Ovary (tissue), 9 donors: ENCODE results near the gene C10orf53. TPM values are rescaled to one million over a fixed set of nuclear protein-coding genes. Genes with fewer than 3 reads are reported as not detected.

Source experiments
- DNase-seq, 5 donors: peaks; one replicate each; pipeline ENCODE4 v3.0.0-alpha.2; 2019 to 2020
- H3K27ac ChIP-seq, 2 donors: fragments of 200-600 bp; one replicate each; pipeline versions ENCODE4 v1.5.1 to v1.8.0; 2019 to 2022
- H3K27me3 ChIP-seq: fragments of 200-600 bp; one replicate; pipeline ENCODE4 v1.8.0; 2022
- H3K36me3 ChIP-seq: fragments of 200-600 bp; sonication (generic); one replicate; pipeline ENCODE4 v1.5.1; 2019
- H3K4me1 ChIP-seq: one replicate; pipeline ENCODE4 v1.8.1; 2013; ENCODE audit warnings: mild to moderate bottlenecking, moderate library complexity; ENCODE audit not compliant: insufficient read depth
- H3K4me3 ChIP-seq: fragments of 200-600 bp; sonication (generic); one replicate; pipeline ENCODE4 v1.5.1; 2017
- H3K9me3 ChIP-seq, 2 donors: fragments of 200-600 bp in 1 of 2; sonication (generic) in 1 of 2; one replicate each; pipeline versions ENCODE4 v1.5.1 to v1.8.1; 2013 to 2019; ENCODE audit warnings: mild to moderate bottlenecking in 1 of 2, moderate library complexity in 1 of 2
- EP300 ChIP-seq: sonication (generic); formaldehyde crosslinking; IDR thresholded peaks from one replicate; pipeline ENCODE4 v1.6.1; 2017; ENCODE audit warnings: antibody characterized with exemption
- POLR2A ChIP-seq: fragments of 450-650 bp; IDR thresholded peaks from one replicate; pipeline ENCODE4 v1.6.1; 2017; ENCODE audit warnings: antibody characterized with exemption, mild to moderate bottlenecking, moderate library complexity
- WGBS, 3 donors: extraction: QIAGEN DNeasy Blood & Tissue Kit in 1 of 3; methylation state at CpG; one replicate each; pipeline versions ENCODE4 v1.1.5 to v1.1.7; 2013 to 2017; 5-methylcytosine and 5-hydroxymethylcytosine counted together
- intact Hi-C, 4 donors: fragments of 100-400 bp; cut with DNase I; formaldehyde crosslinking; loops; one replicate each; pipeline versions ENCODE4 v1.11.0 to v1.15.1; 2022 to 2023
- polyA plus RNA-seq, 2 donors: library from polyadenylated mRNA; stranded (reverse); fragments of 200-250 nt in 1 of 2; fragments of 350-450 nt in 1 of 2; fragmentation: Illumina TruSeq in 1 of 2; extraction: RNeasy Lipid Tissue Mini Kit (QIAGEN cat#74804) in 1 of 2; gene quantifications; one replicate each; pipeline ENCODE4 v1.2.3, GENCODE V29; 2013 to 2014
- total RNA-seq, 7 donors: library from RNA; depleted of rRNA in 2 of 7; stranded (reverse); fragments of >200 nt in 2 of 7; fragmentation: NEBNext Ultra II Directional in 3 of 7; extraction: Animal tissue kit (Norgen Biotek cat#: 25700) in 3 of 7; gene quantifications; one replicate each; pipeline versions ENCODE4 v1.1.0 to v1.2.4, GENCODE V29; 2016 to 2023
- TF ChIP-seq, protein P1 (sequence below), 3 donors: fragments of 450-650 bp in 2 of 3; fragments of 200-600 bp in 1 of 3; IDR thresholded peaks; one replicate each; pipeline versions ENCODE4 v1.5.1 to v1.8.0; 2016 to 2022; ENCODE audit warnings: antibody characterized with exemption in 3 of 3, mild to moderate bottlenecking in 1 of 3
- donor health status: DM: no; HTN: no; CAD: no; lungs with moderate emphysema.
- donor health status: DM: no; HTN: no; CAD: no.
- donor health status: Bipolar disorder and iron deficiency.
- donor health status: DM: yes; HTN: yes; CAD: no.
- donor health status: DM: no; HTN: no; CAD: no.
- donor health status: DM: yes; HTN: yes; CAD: no.

The C10orf53 gene
- total and polyA plus RNA-seq, 9 donors, result not detected

DNA sequence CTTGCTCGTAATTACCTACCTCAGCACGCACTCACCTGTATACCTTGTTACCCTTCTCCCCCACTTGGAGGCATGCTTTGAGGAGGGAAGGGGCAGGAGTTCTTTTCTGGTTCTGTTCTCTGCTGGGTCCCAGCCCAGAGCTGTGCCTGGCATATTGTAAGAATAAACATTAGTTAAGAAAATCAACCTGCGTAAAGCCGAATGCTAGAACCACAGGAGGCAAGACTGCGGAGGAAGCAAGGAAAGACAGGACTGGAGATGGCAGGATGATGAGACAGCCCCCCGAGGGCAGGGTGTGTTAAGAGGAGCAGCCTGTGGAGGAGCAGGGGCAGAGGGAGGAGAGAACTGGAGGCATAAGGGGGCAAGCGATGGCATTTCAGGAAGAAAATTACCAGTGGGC is 9.5 kb downstream of the C10orf53 start:
- Histone ChIP-seq H3K4me3 (no peak overlapping the region), H3K36me3 (no peaks in the 10 kb centered on the region), H3K27ac (no peak overlapping the region), H3K4me1 (no peaks in the 10 kb centered on the region), H3K27me3 (no peaks in the 10 kb centered on the region), H3K9me3 (no peaks in the 10 kb centered on the region)
- WGBS, 3 donors, result 25 to 31% (median 26%) methylated on average over 7 of the region's 7 CpGs
- no peak for DNase-seq
- intact Hi-C loops, result no loop called here
- TF ChIP-seq EP300 (no peak), POLR2A (no peak)
- TF ChIP-seq, protein P1, sequence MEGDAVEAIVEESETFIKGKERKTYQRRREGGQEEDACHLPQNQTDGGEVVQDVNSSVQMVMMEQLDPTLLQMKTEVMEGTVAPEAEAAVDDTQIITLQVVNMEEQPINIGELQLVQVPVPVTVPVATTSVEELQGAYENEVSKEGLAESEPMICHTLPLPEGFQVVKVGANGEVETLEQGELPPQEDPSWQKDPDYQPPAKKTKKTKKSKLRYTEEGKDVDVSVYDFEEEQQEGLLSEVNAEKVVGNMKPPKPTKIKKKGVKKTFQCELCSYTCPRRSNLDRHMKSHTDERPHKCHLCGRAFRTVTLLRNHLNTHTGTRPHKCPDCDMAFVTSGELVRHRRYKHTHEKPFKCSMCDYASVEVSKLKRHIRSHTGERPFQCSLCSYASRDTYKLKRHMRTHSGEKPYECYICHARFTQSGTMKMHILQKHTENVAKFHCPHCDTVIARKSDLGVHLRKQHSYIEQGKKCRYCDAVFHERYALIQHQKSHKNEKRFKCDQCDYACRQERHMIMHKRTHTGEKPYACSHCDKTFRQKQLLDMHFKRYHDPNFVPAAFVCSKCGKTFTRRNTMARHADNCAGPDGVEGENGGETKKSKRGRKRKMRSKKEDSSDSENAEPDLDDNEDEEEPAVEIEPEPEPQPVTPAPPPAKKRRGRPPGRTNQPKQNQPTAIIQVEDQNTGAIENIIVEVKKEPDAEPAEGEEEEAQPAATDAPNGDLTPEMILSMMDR (IDR thresholded peaks at IDR 0.05), result no peak

DNA sequence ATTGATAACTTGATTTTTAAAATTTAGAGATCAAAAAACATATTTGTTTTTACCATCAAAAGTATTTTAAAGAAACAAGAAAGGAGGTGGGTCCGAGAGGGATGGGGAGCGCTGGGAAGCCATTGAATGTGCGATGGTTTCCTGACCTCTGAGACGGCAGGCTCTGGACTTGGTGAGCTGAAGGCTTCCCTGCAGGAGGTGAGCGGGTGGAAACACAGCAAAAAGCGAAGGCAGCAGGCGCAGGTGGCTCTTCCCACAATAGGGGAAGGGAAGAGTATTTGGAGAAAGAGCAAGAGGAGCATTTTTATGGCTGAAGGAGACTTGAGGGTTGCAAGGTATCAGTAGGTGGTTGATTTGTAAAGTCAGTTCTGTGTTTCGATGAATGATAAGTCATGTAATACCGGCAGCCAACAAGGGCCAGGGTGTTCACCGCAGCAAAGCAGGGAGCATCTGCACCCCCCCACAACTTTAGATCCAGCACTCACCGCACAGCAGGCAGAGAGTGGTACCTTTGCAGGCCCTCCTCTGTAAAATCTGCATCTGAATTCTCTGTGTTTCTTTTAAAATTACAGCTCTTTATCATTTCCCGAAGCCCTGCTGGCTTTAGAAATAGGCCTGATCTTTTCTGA is 10.5 kb downstream of the C10orf53 start:
- TF ChIP-seq, protein P1 (IDR thresholded peaks at IDR 0.05), result no peak
- no peaks in the 10 kb centered on the region for H3K9me3 ChIP-seq
- intact Hi-C loops, result no loop called here
- no peaks in the 10 kb centered on the region for H3K27me3 ChIP-seq
- no peak overlapping the region for H3K4me3 ChIP-seq
- no peaks in the 10 kb centered on the region for H3K36me3 ChIP-seq
- no peak for DNase-seq
- no peak overlapping the region for H3K27ac ChIP-seq
- H3K4me1 ChIP-seq, result no peaks in the 10 kb centered on the region
- 31 to 35% (median 32%) methylated on average over 12 of the region's 12 CpGs for WGBS, 3 donors

DNA sequence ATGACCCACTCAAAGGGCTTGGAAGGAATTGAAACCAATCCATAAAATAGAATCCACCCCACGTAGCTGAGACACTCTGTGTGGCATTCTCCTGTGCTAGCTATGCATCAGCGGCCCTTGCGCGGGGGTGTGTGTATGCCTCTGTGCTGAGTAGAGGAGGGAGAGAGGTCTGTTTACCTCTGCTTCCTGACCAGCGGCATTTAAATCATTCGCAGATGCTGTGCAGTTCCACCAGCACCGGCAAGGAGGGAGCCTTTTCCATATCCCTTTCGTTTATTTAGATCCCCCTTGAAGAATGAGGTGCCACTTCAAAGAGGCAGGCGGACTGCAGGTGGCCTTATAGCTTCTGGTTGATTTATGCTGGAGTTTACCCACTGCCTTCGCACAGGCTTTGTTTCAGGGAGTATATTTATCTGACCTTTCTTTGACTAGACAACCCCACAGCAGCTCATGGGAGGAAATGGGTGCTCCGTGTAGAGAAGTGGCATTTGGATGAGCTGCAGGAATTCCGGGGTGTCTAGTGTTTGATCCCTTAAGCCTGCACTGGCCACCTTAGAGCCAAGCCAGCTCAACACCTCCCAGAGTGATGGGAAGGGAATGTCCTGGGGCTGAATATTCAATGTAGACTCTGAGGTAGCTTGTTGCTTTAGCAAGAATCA is 11.4 kb downstream of the C10orf53 start:
- WGBS, 3 donors, result 1 to 2% (median 2%) methylated on average over 12 of the region's 12 CpGs
- no peaks in the 10 kb centered on the region for H3K27me3 ChIP-seq

DNA sequence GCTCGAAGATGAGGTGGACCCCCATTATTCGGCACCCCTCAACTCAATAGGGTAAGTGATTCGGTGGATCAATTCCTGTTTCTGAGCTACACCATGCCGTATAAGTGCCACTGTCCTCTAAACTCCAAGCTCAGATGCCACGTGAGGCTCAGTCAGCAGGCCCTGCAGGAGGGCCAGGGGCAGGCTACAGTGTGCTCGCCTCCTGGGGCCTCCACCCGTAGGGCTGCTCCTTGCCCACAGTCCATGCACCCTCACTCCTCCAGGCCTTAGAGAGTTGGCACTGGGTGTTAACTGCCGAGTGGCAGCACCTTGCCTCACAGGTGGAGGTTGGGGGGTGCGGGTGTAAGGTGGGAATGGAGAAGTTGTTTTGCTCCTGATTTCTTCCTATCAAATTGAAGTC is 12.1 kb downstream of the C10orf53 start:
- Histone ChIP-seq H3K36me3 (no peaks in the 10 kb centered on the region), H3K27ac (no peak overlapping the region), H3K27me3 (no peaks in the 10 kb centered on the region), H3K4me3 (no peak overlapping the region), H3K4me1 (no peaks in the 10 kb centered on the region), H3K9me3 (no peaks in the 10 kb centered on the region)
- intact Hi-C loops, result no loop called here
- DNase-seq, result no peak
- TF ChIP-seq EP300 (no peak), POLR2A (no peak)
- TF ChIP-seq, protein P1 (IDR thresholded peaks at IDR 0.05), result no peak
- 42 to 51% (median 49%) methylated on average over 9 of the region's 9 CpGs for WGBS, 3 donors

More for the DNA sequence above, 11.4 kb downstream of the C10orf53 start:
- Histone ChIP-seq H3K9me3 (no peaks in the 10 kb centered on the region), H3K36me3 (no peaks in the 10 kb centered on the region), H3K4me1 (no peaks in the 10 kb centered on the region), H3K27ac (no peak overlapping the region), H3K4me3 (no peak overlapping the region)
- DNase-seq, result no peak
- intact Hi-C loops, result no loop called here
- no peak for TF ChIP-seq POLR2A

DNA sequence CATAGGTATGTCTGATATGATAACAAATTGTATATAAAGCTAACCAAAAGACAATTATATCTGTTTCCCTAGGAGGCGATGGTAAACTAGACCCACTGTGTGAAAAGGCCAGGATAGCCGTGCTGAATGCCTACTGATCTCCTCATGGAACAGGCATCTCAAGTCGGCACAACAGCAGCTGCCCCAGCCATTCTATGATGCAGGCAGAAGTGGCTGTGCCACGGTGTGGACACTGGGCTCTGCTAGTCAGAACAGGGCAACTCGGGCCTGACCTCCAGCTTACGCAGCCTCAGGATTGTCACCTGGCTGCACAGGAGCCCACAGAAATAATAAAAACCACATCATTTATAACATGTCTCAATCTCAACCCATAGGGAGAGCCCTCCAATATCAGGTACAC is 15.0 kb downstream of the C10orf53 start:
- no peak overlapping the region for H3K27ac ChIP-seq
- intact Hi-C loops, result no loop called here
- DNase-seq, result no peak
- TF ChIP-seq EP300 (no peak), POLR2A (no peak)
- TF ChIP-seq, protein P1 (IDR thresholded peaks at IDR 0.05), result no peak
- no peaks in the 10 kb centered on the region for H3K27me3 ChIP-seq
- H3K36me3 ChIP-seq, result no peaks in the 10 kb centered on the region
- WGBS, 3 donors, result 76 to 87% (median 77%) methylated on average over 6 of the region's 6 CpGs
- no peak overlapping the region for H3K4me3 ChIP-seq
- no peaks in the 10 kb centered on the region for H3K9me3 ChIP-seq
- no peaks in the 10 kb centered on the region for H3K4me1 ChIP-seq
